ENCODE results near the gene HMOX2. TPM values are rescaled to one million over a fixed set of nuclear protein-coding genes. Genes with fewer than 3 reads are reported as not detected.

The HMOX2 gene
- total RNA-seq, 1 donor from 2014 or later, result 47.2 TPM

GRCh38 chr16:4486126-4486893, 10.1 kb downstream of the HMOX2 start:
- no peak for TF ChIP-seq CTCF (IDR thresholded peaks at IDR 0.05)
- Mint-ChIP-seq H3K4me3 (ENCODE audit: unreplicated experiment) (no peak overlapping the region), H3K27ac (ENCODE audit: unreplicated experiment) (no peak overlapping the region), H3K27me3 (ENCODE audit: unreplicated experiment) (no peaks in the 10 kb centered on the region), H3K9me3 (ENCODE audit: unreplicated experiment) (no peaks in the 10 kb centered on the region), H3K4me1 (ENCODE audit: unreplicated experiment) (peaks cover 26% of the 10 kb centered on the region), H3K36me3 (ENCODE audit: unreplicated experiment) (peaks cover 5% of the 10 kb centered on the region)
- DNase-seq (ENCODE audit: extremely low spot score, unreplicated experiment), result no peak

GRCh38 chr16:4487955-4488498, 11.8 kb downstream of the HMOX2 start:
- Mint-ChIP-seq H3K4me3 (ENCODE audit: unreplicated experiment) (no peak overlapping the region), H3K27me3 (ENCODE audit: unreplicated experiment) (no peaks in the 10 kb centered on the region), H3K36me3 (ENCODE audit: unreplicated experiment) (peaks cover 4% of the 10 kb centered on the region), H3K27ac (ENCODE audit: unreplicated experiment) (peak overlapping the region; percentile 59), H3K9me3 (ENCODE audit: unreplicated experiment) (no peaks in the 10 kb centered on the region), H3K4me1 (ENCODE audit: unreplicated experiment) (peaks cover 12% of the 10 kb centered on the region)
- no peak for DNase-seq (ENCODE audit: extremely low spot score, unreplicated experiment)
- no peak for TF ChIP-seq CTCF (IDR thresholded peaks at IDR 0.05)

GRCh38 chr16:4488499-4488967, 12.3 kb downstream of the HMOX2 start:
- Mint-ChIP-seq H3K4me1 (ENCODE audit: unreplicated experiment) (peaks cover 10% of the 10 kb centered on the region), H3K9me3 (ENCODE audit: unreplicated experiment) (no peaks in the 10 kb centered on the region), H3K27me3 (ENCODE audit: unreplicated experiment) (no peaks in the 10 kb centered on the region), H3K36me3 (ENCODE audit: unreplicated experiment) (peaks cover 4% of the 10 kb centered on the region), H3K27ac (ENCODE audit: unreplicated experiment) (peak overlapping the region; percentile 59), H3K4me3 (ENCODE audit: unreplicated experiment) (no peak overlapping the region)
- no peak for DNase-seq (ENCODE audit: extremely low spot score, unreplicated experiment)
- TF ChIP-seq CTCF (IDR thresholded peaks at IDR 0.05), result no peak

GRCh38 chr16:4489030-4489429, 12.8 kb downstream of the HMOX2 start:
- Mint-ChIP-seq H3K36me3 (ENCODE audit: unreplicated experiment) (peaks cover 4% of the 10 kb centered on the region), H3K4me1 (ENCODE audit: unreplicated experiment) (peaks cover 10% of the 10 kb centered on the region), H3K9me3 (ENCODE audit: unreplicated experiment) (no peaks in the 10 kb centered on the region), H3K27ac (ENCODE audit: unreplicated experiment) (peak overlapping the region; percentile 59), H3K4me3 (ENCODE audit: unreplicated experiment) (no peak overlapping the region), H3K27me3 (ENCODE audit: unreplicated experiment) (no peaks in the 10 kb centered on the region)
- DNase-seq (ENCODE audit: extremely low spot score, unreplicated experiment), result no peak
- no peak for TF ChIP-seq CTCF (IDR thresholded peaks at IDR 0.05)

GRCh38 chr16:4491898-4492297, 15.7 kb downstream of the HMOX2 start:
- no peak for TF ChIP-seq CTCF (IDR thresholded peaks at IDR 0.05)
- H3K4me3 Mint-ChIP-seq (ENCODE audit: unreplicated experiment), result no peak overlapping the region
- no peaks in the 10 kb centered on the region for H3K27me3 Mint-ChIP-seq (ENCODE audit: unreplicated experiment)

More at GRCh38 chr16:4491898-4492297, 15.7 kb downstream of the HMOX2 start:
- DNase-seq (ENCODE audit: extremely low spot score, unreplicated experiment), result no peak
- peaks cover 23% of the 10 kb centered on the region for H3K4me1 Mint-ChIP-seq (ENCODE audit: unreplicated experiment)
- H3K27ac Mint-ChIP-seq (ENCODE audit: unreplicated experiment), result no peak overlapping the region
- H3K9me3 Mint-ChIP-seq (ENCODE audit: unreplicated experiment), result no peaks in the 10 kb centered on the region
- H3K36me3 Mint-ChIP-seq (ENCODE audit: unreplicated experiment), result no peaks in the 10 kb centered on the region

Data from osteocyte (in vitro differentiated cells).